ENCODE results near the gene PGBD5.

PGBD5 gene

DNA sequence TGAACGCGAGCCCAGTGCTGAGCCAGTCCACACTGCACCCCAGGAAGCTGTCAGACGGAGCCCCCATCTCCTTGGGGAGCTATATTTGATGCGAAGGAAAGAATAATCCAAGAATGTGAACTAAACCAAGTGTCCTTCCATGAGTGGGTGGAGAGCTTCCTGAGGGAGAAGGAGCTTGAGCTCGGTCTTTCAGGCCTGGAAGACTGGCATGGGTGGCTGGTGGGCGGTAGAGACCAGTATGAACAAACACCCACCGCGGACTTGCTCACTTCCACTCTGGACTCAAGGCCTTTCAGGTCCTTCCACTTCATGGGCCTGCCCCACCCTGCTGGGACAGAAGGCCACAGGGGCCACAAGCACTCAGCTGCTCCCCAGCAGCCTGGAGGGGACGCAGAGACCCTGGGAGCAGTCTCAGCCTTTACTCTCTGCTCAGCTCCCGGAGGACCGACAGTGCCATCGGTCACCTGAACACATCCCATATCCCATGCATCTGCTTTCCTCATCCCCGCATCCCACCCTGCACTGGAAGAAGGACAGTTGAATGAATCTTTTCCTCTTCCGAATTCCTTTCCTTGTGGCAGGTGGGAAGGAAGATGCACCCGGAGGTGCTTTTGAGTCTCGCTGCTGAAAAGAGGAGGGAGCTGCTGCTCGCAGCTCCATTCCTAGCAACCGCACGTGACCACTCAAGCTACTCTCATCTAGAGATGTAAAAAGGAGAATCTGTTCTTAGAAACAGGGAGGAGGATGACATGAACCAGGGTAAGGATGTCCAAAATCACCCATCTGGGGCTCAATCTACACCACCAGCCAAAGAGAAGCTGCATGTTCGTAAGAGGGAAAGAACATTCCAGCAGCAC lies 92.3 kb downstream of the PGBD5 start:
- in situ Hi-C loops (cut with HindIII; ENCODE audit: low pct_ligation_motif_present, low sequenced_read_pairs): no loop called here
- no peak for TF ChIP-seq CTCF (IDR thresholded peaks at IDR 0.05; ENCODE audit: low read depth, low read length, missing control alignments)
- Histone ChIP-seq H3K4me3 (ENCODE audit: low read depth, low read length) (no peak overlapping the region), H3K36me3 (replicated peaks) (no peaks in the 10 kb centered on the region), H3K27ac (no peak overlapping the region), H3K27me3 (replicated peaks) (no peaks in the 10 kb centered on the region)
- no peak for DNase-seq

- H3K27me3 ChIP-seq (replicated peaks): no peaks in the 10 kb centered on the region
- H3K4me3 ChIP-seq (ENCODE audit: low read depth, low read length): peak overlapping the region; percentile 32
- no peak for TF ChIP-seq CTCF (IDR thresholded peaks at IDR 0.05; ENCODE audit: low read depth, low read length, missing control alignments)
- DNase-seq: no peak
- no peak overlapping the region for H3K27ac ChIP-seq
- in situ Hi-C loops (cut with HindIII; ENCODE audit: low pct_ligation_motif_present, low sequenced_read_pairs): no loop called here
- H3K36me3 ChIP-seq (replicated peaks): no peaks in the 10 kb centered on the region
Measured at GRCh38 chr1:230332575-230333066, 93.5 kb downstream of the PGBD5 start.

DNA sequence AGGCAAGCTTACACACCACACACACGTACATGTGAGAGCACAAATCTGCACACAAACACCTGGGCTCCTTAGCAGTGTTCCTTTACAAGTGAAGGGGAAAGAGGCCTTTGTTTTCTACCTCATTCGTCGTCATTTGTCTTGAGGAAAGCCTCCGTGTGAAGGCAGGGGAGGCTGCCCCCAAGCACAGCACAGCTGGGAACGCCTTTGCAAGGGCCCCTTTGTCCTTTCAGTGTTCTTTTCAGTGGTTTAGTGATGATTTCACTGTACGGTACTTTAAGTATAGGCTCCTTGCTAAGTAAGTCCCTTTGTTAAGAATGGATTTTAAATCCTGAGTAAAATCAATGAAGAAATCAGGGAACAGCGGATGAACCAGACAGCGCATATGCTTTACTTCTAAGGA lies 94.1 kb downstream of the PGBD5 start:
- no peak for DNase-seq
- Histone ChIP-seq H3K4me3 (ENCODE audit: low read depth, low read length) (no peak overlapping the region), H3K27me3 (replicated peaks) (no peaks in the 10 kb centered on the region), H3K27ac (no peak overlapping the region), H3K36me3 (replicated peaks) (no peaks in the 10 kb centered on the region)
- TF ChIP-seq CTCF (IDR thresholded peaks at IDR 0.05; ENCODE audit: low read depth, low read length, missing control alignments): no peak
- in situ Hi-C loops (cut with HindIII; ENCODE audit: low pct_ligation_motif_present, low sequenced_read_pairs): no loop called here

DNA sequence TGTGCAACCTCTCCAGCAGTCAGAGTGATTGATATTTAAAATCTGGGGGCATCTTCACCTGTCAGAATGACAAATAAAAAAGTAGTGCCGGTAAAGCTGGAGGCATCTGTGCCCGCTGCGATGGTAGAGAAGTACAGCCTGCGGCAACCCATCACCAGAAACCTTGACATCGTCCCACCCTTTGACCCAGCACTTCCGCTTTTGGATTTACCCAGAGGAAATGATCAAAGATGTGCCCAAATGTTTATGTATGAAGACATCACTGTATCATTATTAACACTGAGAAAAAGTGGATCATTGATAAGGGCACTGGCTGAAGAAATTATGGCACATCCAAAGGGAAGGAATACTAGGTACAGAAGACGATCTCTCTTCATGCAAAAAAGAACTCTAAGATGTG lies 96.0 kb downstream of the PGBD5 start:
- no peak for DNase-seq
- H3K27me3 ChIP-seq (replicated peaks): no peaks in the 10 kb centered on the region
- H3K4me3 ChIP-seq (ENCODE audit: low read depth, low read length): no peak overlapping the region
- in situ Hi-C loops (cut with HindIII; ENCODE audit: low pct_ligation_motif_present, low sequenced_read_pairs): no loop called here
- no peak overlapping the region for H3K27ac ChIP-seq
- H3K36me3 ChIP-seq (replicated peaks): no peaks in the 10 kb centered on the region
- no peak for TF ChIP-seq CTCF (IDR thresholded peaks at IDR 0.05; ENCODE audit: low read depth, low read length, missing control alignments)

GRCh38 chr1:230328342-230329015 lies 97.7 kb downstream of the PGBD5 start:
- TF ChIP-seq CTCF (IDR thresholded peaks at IDR 0.05; ENCODE audit: low read depth, low read length, missing control alignments): no peak
- Histone ChIP-seq H3K27me3 (replicated peaks) (no peaks in the 10 kb centered on the region), H3K4me3 (ENCODE audit: low read depth, low read length) (no peak overlapping the region), H3K36me3 (replicated peaks) (no peaks in the 10 kb centered on the region), H3K27ac (no peak overlapping the region)
- in situ Hi-C loops (cut with HindIII; ENCODE audit: low pct_ligation_motif_present, low sequenced_read_pairs): no loop called here
- DNase-seq: no peak

Data from brain microvascular endothelial cell (primary cell).